Raji (cell line): Measurements from ENCODE around the gene OTOGL.

Experiments
- POLR2A ChIP-seq: IDR thresholded peaks from 2 replicates; pipeline ENCODE4 v1.6.1; 2011; ENCODE audit warnings: low read depth, low read length, control low read depth; ENCODE audit not compliant: insufficient read depth

The OTOGL gene

GRCh38 chr12:80101126-80101525, 1.8 kb downstream of the OTOGL start:
- no peak for TF ChIP-seq POLR2A

DNA sequence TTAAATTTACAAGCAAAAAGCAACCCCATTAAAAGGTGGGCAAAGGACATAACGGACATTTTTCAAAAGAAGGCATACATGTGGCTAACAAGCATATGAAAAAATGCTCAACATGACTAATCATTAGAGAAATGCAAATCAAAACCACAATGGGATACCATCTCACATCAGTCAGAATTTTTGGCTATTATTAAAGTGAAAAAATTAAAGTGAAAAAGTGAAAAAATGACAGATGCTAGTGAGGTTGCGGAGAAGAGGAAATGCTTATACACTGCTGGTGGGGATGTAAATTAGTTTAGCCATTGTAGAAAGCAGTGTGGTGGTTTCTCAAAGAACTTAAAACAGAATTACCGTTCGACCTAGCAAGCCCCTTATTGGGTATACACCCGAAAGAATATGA, 7.9 kb downstream of the OTOGL start:
- TF ChIP-seq POLR2A = no peak

GRCh38 chr12:80116735-80117134, 17.4 kb downstream of the OTOGL start:
- no peak for TF ChIP-seq POLR2A

DNA sequence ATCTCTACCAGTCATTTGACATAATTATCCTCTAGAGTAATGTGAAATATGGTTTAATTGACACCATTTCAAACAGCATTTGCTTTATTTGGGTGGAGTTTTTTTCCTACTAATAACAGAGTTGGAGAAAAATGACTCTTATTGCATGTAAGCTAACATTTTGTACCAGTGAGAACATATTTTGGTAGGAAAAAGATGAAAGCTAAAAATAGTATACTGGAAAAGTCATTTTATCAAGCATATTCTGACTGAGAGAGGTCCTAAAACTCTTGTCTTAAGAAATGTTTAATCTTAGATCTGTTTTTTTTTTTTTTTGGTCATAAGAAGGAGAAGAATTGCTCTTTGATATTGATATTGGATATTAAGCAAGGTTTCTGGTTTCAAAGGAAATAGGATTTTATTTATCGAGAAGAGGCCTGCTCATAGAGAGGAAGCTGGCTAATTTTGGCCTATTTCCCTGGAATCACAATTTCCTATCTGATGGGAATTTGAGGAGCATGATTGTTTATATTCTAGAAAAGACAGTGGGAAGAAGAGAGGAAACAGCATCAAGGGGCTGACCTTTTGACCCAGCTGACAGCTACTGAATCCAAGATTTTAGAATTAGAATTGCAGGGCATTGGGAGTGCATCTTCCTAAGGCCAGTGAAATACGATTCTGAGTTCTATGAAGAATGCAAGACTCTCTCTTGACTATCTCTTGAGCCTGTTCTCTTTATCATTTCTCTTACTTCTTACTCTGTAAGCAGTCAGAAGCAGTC, 19.4 kb downstream of the OTOGL start:
- TF ChIP-seq POLR2A = no peak

GRCh38 chr12:80120994-80121393, 21.7 kb downstream of the OTOGL start:
- no peak for TF ChIP-seq POLR2A

GRCh38 chr12:80121661-80122060, 22.3 kb downstream of the OTOGL start:
- no peak for TF ChIP-seq POLR2A

- no peak for TF ChIP-seq POLR2A
These were observed 30.7 kb downstream of the OTOGL start for GRCh38 chr12:80129895-80130530.

- no peak for TF ChIP-seq POLR2A
These were observed 36.3 kb downstream of the OTOGL start for GRCh38 chr12:80135624-80136023.

- TF ChIP-seq POLR2A = no peak
These were observed 40.7 kb downstream of the OTOGL start for GRCh38 chr12:80140005-80140404.

- no peak for TF ChIP-seq POLR2A
These were observed 43.3 kb downstream of the OTOGL start for GRCh38 chr12:80142640-80143039.

DNA sequence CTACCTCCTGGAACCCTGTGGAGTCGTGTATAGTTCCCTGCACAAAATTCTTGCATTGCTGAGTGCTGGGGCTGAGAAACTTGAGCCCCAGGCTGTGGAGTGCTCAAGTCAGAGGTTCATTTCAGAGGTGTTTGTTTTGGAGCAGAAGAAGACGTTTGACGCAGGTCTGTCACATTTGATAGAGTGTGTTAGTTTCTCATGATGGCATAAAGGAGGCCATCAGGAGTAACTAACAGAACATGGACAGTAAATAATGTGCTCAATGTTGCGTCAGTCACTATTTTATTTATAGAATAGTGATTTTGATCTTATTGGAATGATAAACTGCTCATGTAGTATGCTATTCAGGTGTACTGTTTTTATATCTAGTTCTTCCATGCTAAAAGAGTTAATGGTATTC, 44.2 kb downstream of the OTOGL start:
- no peak for TF ChIP-seq POLR2A

- TF ChIP-seq POLR2A = no peak
These were observed 51.8 kb downstream of the OTOGL start for GRCh38 chr12:80151131-80151530.

GRCh38 chr12:80154261-80154660, 54.9 kb downstream of the OTOGL start:
- TF ChIP-seq POLR2A = no peak

DNA sequence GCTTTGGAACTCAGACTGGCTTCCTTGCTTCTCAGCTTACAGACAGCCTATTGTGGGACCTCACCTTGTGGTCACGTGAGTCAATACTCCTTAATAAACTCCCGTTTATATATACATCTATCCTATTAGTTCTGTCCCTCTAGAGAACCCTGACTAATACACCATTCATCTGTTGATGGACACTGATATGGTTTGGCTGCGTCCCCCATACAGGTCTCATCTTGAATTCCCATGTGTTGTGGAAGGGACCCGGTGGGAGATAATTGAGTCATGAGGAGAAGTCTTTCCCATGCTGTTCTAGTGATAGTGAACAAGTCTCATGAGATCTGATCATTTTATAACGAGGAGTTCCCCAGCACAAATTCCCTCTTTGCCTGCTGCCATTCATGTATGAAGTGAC, 57.0 kb downstream of the OTOGL start:
- TF ChIP-seq POLR2A = no peak

- no peak for TF ChIP-seq POLR2A
These were observed 58.3 kb downstream of the OTOGL start for GRCh38 chr12:80157645-80158044.

DNA sequence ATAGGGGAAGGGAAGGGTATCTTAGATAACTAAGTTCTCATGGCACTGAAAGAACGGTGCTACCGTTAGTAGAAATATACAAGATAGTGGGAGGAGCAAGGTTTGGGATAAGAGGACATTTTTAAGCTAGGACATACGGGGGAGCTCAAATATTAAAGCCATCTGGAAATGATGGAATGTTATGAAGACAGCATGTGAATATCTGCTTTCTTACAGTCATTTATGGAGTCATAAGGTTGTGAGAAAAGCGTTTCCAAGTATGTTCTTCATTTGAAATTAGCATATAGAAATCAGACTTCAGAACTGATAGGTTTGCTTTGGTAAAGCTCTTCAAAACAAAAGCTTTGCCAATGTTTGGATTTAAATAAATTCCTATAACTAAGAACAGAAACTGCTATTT, 62.3 kb downstream of the OTOGL start:
- no peak for TF ChIP-seq POLR2A

DNA sequence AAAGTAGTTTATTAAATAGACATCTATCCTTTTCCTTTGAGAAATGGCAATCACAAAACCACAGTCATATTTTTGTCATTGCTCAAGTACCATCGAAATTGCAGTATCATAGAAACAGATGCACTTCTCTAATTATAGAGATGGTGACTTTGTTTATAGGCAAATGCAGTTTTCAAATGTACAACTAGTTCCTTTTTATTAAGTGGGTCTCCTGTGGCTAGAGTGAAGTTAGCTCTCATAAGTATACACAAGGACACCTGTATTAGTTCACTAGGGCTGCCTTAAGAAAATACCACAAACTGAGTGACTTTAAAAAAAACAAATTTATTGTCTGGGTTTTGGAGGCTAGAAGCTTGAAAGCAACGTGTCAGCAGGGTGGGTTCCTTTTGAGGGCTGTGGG, 62.8 kb downstream of the OTOGL start:
- TF ChIP-seq POLR2A = no peak
